Right lobe of liver (tissue), 6 donors: ENCODE measurements around the gene BTBD19. TPM values are rescaled to one million over a fixed set of nuclear protein-coding genes. Genes with fewer than 3 reads are reported as not detected.
"Not testable (repeated sequence)": the region's sequence is repeated elsewhere in the genome, so short reads cannot be mapped to it uniquely, and the experiment has no call there.

Experiments used
- ATAC-seq, 4 donors: fragments of 200-7000 bp; cut with Tn5 transposase; one replicate each; pipeline ENCODE4 v1.9.1; 2020; ENCODE audit warnings: mild to moderate bottlenecking in 4 of 4, moderate library complexity in 4 of 4
- DNase-seq, 3 donors: peaks; one replicate each; pipeline ENCODE4 v3.0.0-alpha.2; 2020
- H3K27ac ChIP-seq, 3 donors: fragments of 200-600 bp; one replicate each; pipeline ENCODE4 v1.8.0; 2022
- H3K27me3 ChIP-seq, 2 donors: fragments of 200-600 bp; one replicate each; pipeline ENCODE4 v1.8.0; 2022
- H3K36me3 ChIP-seq, 4 donors: fragments of 200-600 bp; sonication (generic) in 1 of 4; one replicate each; pipeline versions ENCODE4 v1.5.1 to v1.8.0; 2017 to 2022; ENCODE audit warnings: control low read depth in 1 of 4
- H3K4me1 ChIP-seq, 4 donors: fragments of 200-600 bp; sonication (generic) in 1 of 4; one replicate each; pipeline versions ENCODE4 v1.5.1 to v1.8.0; 2017 to 2022; ENCODE audit warnings: control low read depth in 1 of 4
- H3K4me3 ChIP-seq, 3 donors: fragments of 200-600 bp; one replicate each; pipeline ENCODE4 v1.8.0; 2022
- H3K9me3 ChIP-seq, 4 donors: fragments of 200-600 bp; sonication (generic) in 1 of 4; one replicate each; pipeline versions ENCODE4 v1.5.1 to v1.8.0; 2017 to 2022; ENCODE audit warnings: control low read depth in 1 of 4
- CTCF ChIP-seq, 4 donors: fragments of 200-600 bp in 3 of 4; fragments of 450-650 bp in 1 of 4; IDR thresholded peaks; one replicate each; pipeline versions ENCODE4 v1.5.1 to v1.8.0; 2016 to 2022; ENCODE audit warnings: antibody characterized with exemption in 4 of 4, mild to moderate bottlenecking in 2 of 4
- POLR2A ChIP-seq: fragments of 450-650 bp; IDR thresholded peaks from one replicate; pipeline ENCODE4 v1.6.1; 2017; ENCODE audit warnings: antibody characterized with exemption, mild to moderate bottlenecking
- WGBS: methylation state at CpG from one replicate; pipeline ENCODE4 v1.1.6; 2018; ENCODE audit warnings: low coverage, low lambda C conversion rate; ENCODE audit not compliant: insufficient coverage; ENCODE audit errors: missing lambda C conversion rate; 5-methylcytosine and 5-hydroxymethylcytosine counted together
- intact Hi-C, 2 donors: fragments of 100-400 bp; cut with DNase I; formaldehyde crosslinking; loops; one replicate each; pipeline versions ENCODE4 v1.11.2 to v1.14.1; 2022
- total RNA-seq, 6 experiments: library from RNA; depleted of rRNA in 2 of 6; stranded (reverse); fragments of >200 nt in 2 of 6; fragmentation: NEBNext Ultra II Directional in 3 of 6; extraction: Animal tissue kit (Norgen Biotek cat#: 25700) in 3 of 6; gene quantifications; one replicate each; pipeline versions ENCODE4 v1.1.0 to v1.2.4, GENCODE V29; 2016 to 2023
- donor health status: DM: no; HTN: yes; CAD: no.
- donor health status: DM: no; HTN: no; CAD: no.
- donor health status: DM: no; HTN: no; CAD: no.
- donor health status: DM: no; HTN: yes; CAD: no.
- donor health status: DM: no; HTN: yes; CAD: no.

Gene BTBD19
- total RNA-seq, 6 experiments from 2014 or later, result 2.6 to 7.5 (median 5.3) TPM

GRCh38 chr1:44822131-44822701 is 13.9 kb downstream of the BTBD19 start:
- H3K27ac ChIP-seq, result no peak overlapping the region
- no peaks in the 10 kb centered on the region for H3K9me3 ChIP-seq
- DNase-seq, result peak in 2 of 3 donors; percentile 16 to 45
- peaks cover 0 to 8% (median 0%) of the 10 kb centered on the region in 4 donors for H3K4me1 ChIP-seq
- no peaks in the 10 kb centered on the region for H3K36me3 ChIP-seq
- no peak for ATAC-seq
- no peaks in the 10 kb centered on the region for H3K27me3 ChIP-seq
- no peak overlapping the region for H3K4me3 ChIP-seq
- intact Hi-C loops, result no loop called here
- WGBS, result 80% methylated on average over 1 of the region's 6 CpGs
- TF ChIP-seq CTCF (IDR thresholded peaks at IDR 0.05), result no peak
- no peak for TF ChIP-seq POLR2A

- WGBS, result 83% methylated on average over 1 of the region's 15 CpGs
- Histone ChIP-seq H3K27ac (no peak overlapping the region), H3K4me1 (peaks cover 0 to 8% (median 0%) of the 10 kb centered on the region in 4 donors), H3K4me3 (no peak overlapping the region), H3K36me3 (no peaks in the 10 kb centered on the region), H3K27me3 (no peaks in the 10 kb centered on the region), H3K9me3 (no peaks in the 10 kb centered on the region)
- intact Hi-C loops, result no loop called here
- DNase-seq (peak in 1 of 3 donors; percentile 44), ATAC-seq (no peak)
- no peak for TF ChIP-seq CTCF (IDR thresholded peaks at IDR 0.05)
- TF ChIP-seq POLR2A, result no peak
Measured at GRCh38 chr1:44822981-44823451, 14.7 kb downstream of the BTBD19 start.

- H3K36me3 ChIP-seq, H3K27me3 ChIP-seq, H3K4me3 ChIP-seq, H3K27ac ChIP-seq, H3K9me3 ChIP-seq, H3K4me1 ChIP-seq, ATAC-seq, intact Hi-C loops: not testable (repeated sequence)
- 82% methylated on average over 5 of the region's 6 CpGs for WGBS
- DNase-seq, result peak in 1 of 3 donors; percentile 15
Measured at GRCh38 chr1:44824392-44824791, 16.1 kb downstream of the BTBD19 start.

- DNase-seq, result peak in 2 of 3 donors; percentile 68 to 77
- Histone ChIP-seq H3K4me3 (no peak overlapping the region), H3K27ac (peak overlapping the region in 1 of 3 donors; percentile 28), H3K9me3 (no peaks in the 10 kb centered on the region), H3K27me3 (no peaks in the 10 kb centered on the region), H3K4me1 (no peaks in the 10 kb centered on the region), H3K36me3 (no peaks in the 10 kb centered on the region)
- peak; percentile 63 to 84 (median 74) for ATAC-seq
- intact Hi-C loops, result loop anchor here in 1 of 2 donors (5.0 kb wide), 1 partner anchor 34 kb away; no protein-coding TSS in a partner anchor
- 49% methylated on average over 7 of the region's 24 CpGs for WGBS
- TF ChIP-seq POLR2A (no peak), CTCF (IDR thresholded peaks at IDR 0.05) (no peak)
Measured at GRCh38 chr1:44826375-44827196, 18.3 kb downstream of the BTBD19 start.
